GM19240 (cell line): ENCODE data around the gene IRAG1.
"Not testable (repeated sequence)": the region's sequence is repeated elsewhere in the genome, so short reads cannot be mapped to it uniquely, and the experiment has no call there.

Experiments
- DNase-seq: peaks from one replicate; pipeline ENCODE4 v3.0.0; 2011; ENCODE audit warnings: low spot score; ENCODE audit not compliant: insufficient read length

Gene IRAG1

DNA sequence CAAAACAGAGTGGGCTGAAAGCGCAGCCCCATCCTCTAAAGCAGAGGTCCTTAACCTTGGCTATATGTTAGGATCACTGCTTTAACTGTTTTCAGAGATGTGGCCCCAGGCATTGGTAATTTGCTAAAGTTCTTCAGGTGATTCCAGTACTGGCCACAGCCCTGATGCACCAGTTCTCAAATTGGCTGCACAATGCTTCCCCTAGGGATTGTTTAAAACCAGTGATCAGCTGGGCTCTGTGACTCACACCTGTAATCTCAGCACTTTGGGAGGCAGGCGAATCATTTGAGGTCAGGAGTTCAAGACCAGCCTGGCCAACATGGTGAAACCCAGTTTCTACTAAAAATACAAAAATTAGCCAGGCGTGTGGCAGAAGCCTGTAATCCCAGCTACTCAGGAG is 8.4 kb upstream of the IRAG1 start:
- no peak for DNase-seq

DNA sequence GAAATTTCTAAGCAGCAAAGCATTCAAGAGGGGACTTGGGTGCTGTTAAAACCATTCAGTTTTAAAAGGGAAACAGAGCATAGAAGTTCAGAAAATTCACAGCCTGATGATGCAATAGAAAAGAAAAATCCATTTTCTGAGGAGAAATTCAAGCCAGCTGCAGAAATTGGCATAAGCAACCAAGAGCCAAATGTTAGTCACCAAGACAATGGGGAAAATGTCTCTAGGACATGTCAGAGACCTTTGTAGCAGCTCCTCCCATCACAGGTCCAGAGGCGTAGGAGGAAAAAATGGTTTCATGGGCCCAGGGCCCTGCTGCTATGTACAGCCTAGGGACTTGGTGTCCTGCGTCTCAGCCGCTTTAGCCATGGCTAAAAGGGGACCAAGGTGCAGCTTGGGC is 5.5 kb upstream of the IRAG1 start:
- DNase-seq = no peak

DNA sequence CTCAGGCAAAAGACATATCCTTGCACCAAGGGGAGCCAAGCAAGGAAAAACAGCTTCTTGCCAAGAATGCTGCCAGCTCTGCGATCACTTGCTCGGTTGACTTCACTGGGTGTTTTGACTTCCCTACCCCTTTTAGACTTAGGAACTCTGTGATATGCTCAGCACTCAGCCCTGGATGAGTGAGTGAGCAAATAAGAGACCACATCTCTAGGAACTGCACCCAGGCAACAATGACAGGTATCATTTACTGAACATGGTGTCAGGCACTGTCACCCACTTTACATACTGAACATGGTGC is 3.7 kb upstream of the IRAG1 start:
- no peak for DNase-seq

DNA sequence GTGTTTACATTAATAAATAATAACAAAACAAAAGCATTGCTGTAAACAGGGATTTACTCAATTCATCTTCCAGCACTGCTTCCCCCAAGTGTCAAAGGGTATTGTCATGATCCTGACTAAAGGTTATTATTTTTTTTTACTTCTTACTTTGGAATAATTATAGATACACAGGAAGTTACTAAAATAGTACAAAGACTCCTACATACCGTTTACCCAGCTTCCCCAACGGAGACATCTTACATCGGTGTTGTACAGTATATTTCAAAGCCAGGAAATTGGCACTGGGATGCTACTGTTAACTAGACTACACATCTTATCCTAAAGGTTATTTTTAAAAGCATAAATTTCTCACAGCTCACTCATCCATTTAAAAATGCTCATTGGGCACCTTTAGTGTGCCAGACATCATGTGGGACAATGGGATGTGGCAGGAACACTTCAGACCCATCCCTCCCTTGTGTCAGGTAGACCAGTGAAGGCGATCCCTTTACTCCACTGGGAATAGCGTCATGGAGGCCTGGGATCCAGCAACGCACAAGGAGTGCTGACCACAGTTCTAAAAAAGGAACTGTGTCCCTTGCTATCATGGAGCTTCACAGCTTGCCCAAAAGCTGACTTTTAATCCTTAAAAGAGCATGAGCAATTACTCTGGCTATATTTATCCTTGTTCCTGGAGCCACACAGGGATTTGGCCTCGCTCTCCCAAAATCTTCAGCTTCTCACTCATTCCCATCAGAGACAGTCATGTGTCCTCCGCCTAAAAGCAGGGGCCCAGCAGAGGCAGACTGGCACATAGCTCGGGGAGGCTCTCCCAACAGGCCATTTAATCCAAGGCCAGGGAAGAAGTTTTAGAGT is 3.1 kb upstream of the IRAG1 start:
- no peak for DNase-seq

DNA sequence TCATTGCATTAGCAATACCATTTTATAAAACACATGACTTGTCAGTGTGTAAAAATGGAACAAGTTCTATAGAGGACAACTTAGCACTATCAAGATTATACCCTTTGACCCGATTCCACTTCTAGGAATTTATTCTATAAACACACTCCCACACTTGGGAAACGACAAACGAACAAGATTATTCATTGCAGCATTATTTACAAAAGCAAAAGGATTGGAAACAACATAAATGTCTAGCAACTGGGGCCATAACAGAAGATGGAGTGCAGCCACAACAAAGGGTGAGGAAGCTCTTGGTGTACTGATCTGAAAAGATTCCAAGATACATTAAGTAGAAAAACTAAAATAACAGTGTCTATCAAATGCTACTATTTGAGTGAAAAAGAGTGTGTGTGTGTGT is 2.3 kb upstream of the IRAG1 start:
- DNase-seq = no peak

DNA sequence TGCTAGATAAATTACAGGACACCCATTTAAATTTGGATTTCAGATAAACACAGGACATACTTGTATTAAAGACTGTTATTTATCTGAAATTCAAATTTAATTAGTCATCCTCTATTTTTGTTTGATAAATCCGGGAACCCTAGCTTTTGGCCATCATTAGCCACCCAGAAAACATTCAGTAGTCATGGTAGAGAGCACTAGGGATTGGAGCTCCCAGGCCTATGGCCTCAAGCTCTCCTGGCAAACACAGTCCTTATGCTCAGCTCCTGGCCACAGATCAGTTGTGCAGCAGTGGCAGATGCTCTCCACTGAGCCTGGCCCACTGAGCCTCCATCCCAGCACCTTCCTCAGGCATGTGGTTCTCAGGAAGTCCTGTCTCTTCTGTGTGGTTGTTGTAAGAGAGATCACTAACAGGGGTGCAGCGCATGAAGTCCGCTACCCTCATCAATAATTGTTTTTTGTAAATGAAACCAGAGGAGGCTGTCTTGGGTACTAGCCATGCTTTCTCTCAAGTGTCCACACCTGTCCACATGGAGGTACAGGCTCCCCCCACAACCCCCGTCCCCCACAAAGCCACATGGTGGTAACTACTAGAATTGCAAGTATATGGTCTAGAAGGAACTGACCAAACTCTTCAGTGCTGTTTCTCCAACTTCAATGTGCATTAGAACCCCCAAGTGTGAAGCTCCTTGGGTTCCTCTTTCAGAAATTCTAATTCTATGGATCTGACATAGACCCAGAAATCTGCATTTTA is 1.1 kb upstream of the IRAG1 start:
- no peak for DNase-seq

DNA sequence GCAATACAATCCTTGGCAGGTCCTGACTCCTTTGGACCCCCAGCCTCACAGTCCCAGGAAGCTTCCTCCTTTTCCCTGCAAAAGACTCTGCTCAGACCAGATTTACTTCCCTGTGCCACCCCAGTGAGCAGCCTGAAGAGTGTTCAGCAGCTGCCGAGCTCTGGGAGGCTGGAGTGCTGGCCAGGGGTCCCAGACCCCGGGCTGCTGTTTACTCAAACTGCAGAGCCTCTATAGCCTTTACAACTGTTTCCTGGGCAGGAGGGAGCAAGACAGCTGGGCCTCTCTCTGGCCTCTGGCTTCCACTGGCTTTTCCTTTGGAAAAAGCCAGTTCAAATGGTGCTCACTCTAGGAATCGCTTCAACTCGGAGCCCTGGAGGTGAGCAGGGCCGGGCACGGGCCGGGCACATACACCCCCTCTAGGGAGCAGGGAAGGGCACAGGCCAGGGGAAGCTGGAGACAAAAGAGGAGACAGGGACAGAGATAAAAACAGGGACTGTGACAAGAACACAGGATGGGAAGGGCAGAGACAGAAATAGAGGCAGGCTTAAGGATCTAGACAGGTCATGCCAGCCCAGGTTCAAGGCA is 932 bp downstream of the IRAG1 start:
- DNase-seq = no peak

DNA sequence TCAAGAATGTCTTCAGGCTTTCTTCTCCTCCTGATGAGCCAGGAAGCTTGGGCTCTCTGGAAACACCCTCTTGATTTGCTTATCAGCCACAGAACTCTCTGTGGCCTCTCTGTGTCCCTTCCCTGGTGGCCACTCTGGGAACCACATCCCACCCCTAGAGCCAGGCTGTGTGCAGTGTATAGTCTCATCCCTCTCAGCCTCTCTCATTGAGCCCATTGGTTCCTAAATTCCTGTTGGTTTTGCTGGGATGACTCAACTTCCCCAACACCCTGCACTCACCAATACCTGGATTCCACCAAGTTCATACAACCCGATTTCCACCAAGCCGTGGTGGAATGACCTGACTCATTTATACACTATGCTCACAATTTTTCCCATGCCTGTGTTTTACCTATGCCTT is 5.2 kb downstream of the IRAG1 start:
- DNase-seq = no peak

DNA sequence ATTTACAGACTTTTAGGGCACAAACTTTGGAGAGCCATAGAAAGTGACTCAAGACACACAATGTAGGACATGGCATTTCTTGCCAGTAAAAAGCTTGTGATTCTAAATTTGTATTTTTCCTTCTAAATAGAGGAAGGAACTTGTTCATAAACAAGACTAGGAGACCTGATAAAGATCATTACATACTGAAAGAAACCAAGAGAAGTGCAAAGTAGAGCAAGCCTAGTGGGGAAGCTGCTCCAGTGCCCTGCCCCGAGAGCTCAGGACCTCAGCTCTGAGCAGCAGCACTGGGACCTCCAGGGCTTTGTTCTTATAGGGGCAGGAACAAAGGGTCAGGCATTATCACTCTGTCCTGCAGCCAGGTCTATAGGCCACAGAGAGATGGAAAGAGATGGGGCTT is 7.2 kb downstream of the IRAG1 start:
- DNase-seq = no peak

DNA sequence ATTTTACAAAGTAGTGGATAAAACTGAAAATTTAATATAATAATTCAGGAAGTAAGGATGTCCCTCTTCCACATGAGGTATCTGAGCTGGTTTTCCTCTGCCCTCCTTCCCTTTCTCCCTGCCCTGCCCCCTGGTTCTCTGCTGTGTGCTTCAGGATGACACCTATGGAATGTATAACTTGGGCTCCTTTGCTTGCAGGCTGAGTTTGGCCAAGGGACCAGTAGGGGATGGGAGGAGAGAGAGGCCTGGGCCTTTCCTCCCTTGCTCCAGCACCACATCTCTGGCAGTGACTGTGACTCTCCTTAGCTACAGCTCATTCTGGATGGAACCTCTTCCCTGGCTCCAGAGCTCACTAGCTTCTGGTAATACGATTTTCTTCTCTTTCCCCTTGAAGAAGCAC is 10.1 kb downstream of the IRAG1 start:
- no peak for DNase-seq

DNA sequence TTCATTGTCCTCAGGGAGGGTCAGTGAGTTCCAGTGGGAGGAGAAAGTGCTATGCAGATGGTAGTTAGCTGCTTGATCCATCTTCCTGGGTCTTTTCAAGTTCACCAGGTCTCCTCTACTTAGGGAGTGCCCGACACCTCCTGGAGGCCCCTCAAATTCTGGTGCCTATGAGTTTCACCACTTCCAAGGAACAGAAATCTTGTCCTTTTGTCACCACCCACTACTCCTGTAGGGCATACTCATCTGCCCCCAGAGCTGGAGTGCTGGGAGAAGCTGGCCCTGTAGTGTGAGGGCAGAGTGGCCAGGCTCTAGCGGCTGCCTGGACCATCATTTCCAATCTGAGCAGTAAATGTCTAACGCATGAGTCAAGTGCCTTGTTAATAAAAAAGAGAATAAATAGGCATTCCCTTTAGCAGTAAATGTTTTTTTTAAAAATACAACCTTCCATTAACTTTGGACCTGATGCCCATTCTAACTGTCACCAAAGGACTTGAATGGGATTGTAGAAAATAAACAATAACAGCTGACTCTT is 12.5 kb downstream of the IRAG1 start:
- no peak for DNase-seq

DNA sequence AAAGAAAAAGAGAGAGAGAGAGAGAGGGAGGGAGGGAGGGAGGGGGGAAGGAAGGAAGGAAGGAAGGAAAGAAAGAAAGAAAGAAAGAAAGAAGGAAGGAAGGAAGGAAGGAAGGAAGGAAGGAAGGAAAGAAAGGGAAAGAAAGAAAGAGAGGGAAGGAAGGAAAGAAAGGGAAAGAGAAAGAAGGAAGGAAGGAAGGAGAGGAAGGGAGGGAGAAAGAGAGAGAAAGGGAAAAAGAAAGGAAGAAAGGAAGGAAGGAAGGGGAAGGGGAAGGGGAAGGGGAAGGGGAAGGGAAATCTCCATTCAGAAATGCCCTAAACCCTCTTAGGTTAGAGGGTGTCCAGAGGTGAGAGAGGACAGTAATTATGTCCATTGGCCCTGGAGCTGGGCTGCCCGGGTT is 13.3 kb downstream of the IRAG1 start:
- not testable (repeated sequence) for DNase-seq

DNA sequence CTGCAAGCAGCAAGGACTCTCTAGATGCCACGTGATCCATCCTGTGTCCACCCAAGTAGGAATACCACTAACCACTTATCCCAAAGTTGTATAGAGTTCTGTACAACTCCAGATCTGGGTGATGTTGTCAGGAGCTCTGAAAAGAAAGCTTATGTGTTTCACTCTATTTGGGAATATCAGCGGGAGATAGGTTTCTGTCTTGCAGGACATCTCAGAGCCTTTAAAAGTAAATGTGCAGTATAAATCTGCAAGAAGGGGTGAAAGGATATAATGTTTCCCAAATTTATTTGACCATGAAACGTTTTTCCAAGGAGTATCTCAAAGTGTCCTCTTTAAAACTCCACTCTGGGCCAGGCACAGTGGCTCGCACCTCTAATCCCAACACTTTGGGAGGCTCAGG is 13.9 kb downstream of the IRAG1 start:
- no peak for DNase-seq

DNA sequence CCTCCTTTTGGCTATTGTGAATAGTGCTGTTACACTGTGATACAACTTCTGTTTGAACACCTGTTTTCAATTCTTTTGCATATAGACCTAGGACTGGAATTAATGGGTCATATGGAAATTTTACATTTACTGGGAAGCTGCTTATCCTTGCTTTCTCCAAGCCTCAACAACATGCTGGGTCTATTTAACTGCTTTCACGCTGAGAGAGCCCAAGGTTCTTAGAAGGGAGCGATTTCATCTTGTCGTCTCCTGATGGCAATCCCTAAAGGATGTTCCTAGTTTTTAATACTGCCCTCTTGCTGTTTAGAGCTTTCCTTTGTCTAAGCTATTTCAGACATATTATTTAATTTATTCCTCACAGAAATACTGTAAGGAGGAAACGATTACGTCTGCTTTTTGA is 15.5 kb downstream of the IRAG1 start:
- DNase-seq = no peak

DNA sequence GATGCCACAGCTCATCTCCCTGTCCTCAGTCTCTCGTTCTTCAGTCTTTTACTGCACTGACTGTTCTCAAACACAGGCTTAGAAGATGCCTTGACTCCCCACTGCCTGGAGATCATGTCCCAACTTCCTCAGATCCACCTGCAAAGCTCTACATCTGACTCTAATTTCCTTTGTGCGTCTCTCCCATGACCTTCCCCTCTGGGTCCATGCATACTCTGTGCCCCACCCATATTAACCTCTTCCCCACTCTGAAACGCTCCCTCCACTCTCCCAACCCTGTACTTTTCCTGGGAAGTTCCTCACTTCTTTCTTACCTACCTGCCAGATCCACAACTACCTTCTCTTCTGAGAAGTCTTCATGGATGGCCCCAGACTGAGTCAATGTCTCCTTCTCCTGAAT is 16.6 kb downstream of the IRAG1 start:
- no peak for DNase-seq

DNA sequence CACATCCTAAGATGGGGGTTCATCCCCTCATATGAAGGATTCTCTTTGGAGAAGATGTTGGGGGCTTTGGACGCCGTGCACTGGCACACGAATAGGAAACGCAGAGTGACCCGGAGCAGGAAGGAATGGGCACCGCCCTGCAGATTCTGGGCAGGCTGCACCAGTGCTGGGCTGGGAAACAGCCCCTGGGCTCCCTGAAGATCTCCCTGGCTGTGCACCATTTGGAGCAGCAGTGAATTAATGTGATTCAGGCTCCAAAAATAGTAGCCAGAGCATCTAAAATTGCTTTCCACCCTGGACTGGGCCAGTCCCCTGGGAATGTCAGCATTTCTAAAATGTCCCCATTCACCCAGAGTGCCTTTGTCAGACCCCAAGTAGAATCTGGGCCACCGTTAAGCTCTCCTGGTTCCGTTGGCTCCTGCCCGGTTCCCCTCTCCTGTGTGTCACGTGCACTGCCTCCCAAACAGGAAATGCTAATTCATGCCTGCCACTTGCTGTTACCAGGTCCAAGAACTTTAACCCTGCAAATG is 18.6 kb downstream of the IRAG1 start:
- no peak for DNase-seq

DNA sequence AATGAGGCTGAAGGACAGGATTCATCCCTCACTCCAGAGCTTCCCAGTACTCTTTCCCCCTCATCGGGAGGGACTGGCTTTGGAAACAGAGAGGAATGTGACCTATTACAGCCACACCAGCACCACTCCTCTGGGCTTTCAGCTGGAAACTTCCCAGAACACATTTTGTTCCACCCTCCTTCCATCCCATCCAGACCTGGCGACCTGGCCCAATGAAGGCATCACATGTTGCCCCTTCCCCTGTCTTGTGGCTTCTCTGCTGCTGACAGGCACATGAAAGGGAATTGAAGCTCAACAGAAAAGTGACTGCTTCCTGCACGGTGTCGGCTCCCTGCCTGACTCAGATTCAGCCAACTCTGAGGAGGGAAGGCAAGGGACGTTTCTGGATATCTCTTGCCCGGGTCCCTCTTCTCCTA is 19.1 kb downstream of the IRAG1 start:
- DNase-seq = no peak

DNA sequence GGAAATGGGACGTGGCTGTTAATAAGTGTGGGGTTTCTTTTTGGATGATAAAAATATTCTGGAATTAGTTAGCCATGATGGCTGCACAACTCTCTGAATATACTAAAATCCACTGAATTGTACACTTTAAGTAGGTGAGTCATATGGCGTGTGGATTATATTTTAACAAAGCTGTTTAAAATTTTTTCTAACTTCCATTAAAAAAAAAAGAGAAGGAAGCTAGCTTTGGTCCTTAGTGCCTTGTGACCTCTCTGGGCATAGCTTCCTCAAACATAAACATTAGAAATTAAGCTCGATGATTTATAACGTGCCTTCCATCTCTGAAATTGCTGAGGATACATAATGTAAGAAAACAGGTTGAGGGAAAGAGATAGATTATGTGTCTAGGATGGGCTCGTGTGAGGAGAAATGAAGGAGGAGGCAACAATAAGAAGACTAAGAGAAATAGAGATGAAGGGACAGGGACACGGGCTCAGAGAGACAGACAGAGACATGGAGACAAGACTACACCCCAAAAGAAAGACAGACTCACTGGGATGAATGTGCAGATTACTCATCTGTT is 20.0 kb downstream of the IRAG1 start:
- DNase-seq = no peak

DNA sequence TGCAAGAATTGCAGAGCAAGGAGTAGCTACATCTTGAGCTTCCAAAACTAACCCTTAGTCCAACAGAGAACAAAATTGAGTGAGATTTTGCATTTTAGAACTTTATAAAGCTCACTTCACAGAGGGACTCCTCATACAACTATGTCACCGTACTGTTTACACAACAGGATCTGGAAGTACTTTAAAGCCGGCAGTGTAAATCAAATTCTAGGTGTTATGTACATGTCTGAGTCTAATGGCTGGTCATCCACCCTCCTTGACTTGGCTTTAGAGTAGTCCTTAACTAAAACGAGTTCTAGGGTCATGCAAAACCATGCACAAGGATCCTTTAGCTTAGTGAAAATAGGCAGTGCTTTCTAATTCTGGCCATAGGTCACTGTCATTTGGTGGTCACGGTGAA is 23.5 kb downstream of the IRAG1 start:
- DNase-seq = no peak

DNA sequence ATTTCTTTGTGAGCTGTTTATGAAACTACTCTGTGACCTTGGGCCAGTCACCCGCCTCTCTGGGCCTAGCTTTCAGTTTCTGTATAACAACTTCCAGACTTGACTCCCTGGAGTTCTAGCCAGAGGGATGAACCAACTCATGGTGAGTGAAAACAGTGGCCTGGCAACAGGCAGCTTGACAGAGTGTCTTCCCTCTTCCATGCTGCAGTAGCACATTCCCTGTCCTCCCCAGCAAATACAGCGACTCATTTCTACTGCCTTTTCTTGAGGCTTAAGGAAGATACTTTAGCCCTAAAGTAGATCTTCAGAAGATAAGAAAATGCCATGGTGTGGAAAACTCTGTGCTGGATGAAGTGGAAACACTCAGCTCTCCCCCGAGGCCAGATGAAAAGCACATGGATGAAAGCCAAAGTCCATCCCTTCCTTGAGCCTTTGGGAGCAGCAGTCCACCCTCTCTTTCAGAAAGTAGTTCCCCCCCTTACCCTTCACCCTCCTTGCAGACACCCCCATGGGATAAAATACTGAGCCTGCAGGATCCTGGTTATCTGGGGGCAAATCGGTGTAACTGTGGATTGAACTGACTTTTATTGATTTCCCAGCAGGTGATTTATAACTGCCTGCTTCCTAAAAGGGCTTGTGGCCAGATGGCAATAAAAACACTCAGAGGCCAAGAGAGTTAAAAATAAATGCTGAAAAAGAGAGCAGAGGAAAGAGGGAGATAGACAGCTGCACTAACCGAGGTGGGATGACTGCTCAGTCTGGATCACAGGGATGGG is 24.1 kb downstream of the IRAG1 start:
- DNase-seq = no peak

DNA sequence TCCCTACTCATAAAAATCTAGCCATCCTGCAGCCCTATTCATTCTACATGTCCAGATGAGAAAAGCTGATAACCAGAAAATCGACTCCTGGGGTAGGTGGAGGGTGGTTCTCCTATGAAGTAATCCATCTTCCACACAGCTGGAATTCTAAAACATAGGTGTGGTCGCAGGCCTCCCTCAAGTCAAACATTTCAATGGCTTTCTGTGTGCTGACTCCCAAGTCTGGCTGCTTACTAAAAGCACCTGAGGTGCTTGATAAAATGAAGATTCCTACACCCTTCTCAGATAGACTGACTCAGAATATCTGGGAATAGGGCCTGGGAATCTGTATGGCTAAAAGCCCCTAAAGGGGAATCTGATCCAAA is 26.1 kb downstream of the IRAG1 start:
- no peak for DNase-seq
